Lung (tissue), 12 donors: ENCODE data around the gene LBR. TPM values are rescaled to one million over a fixed set of nuclear protein-coding genes. Genes with fewer than 3 reads are reported as not detected.

Source experiments
- ATAC-seq: fragments of 200-7000 bp; cut with Tn5 transposase; one replicate; pipeline ENCODE4 v1.9.1; 2020; ENCODE audit warnings: moderate number of reproducible peaks; ENCODE audit not compliant: insufficient read depth, low FRiP score
- DNase-seq, 3 donors: peaks; one replicate each; pipeline ENCODE4 v3.0.0-alpha.2; 2013 to 2017
- H3K27ac ChIP-seq, 2 donors: one replicate each; pipeline ENCODE4 v1.5.1; 2013; ENCODE audit warnings: mild to moderate bottlenecking in 2 of 2, moderate library complexity in 2 of 2, control low read depth in 1 of 2, inconsistent platforms in 1 of 2, low read depth in 1 of 2, low read length in 1 of 2
- H3K27me3 ChIP-seq, 3 donors: one replicate each; pipeline ENCODE4 v1.5.1; 2013; ENCODE audit warnings: low read length in 2 of 3; ENCODE audit not compliant: control insufficient read depth in 3 of 3, insufficient read depth in 3 of 3
- H3K36me3 ChIP-seq, 4 donors: one replicate each; pipeline ENCODE4 v1.5.1; 2013; ENCODE audit warnings: low read length in 4 of 4, mild to moderate bottlenecking in 1 of 4, moderate library complexity in 1 of 4; ENCODE audit not compliant: control insufficient read depth in 4 of 4, insufficient read depth in 4 of 4
- H3K4me1 ChIP-seq, 5 donors: one replicate each; pipeline ENCODE4 v1.5.1; 2013; ENCODE audit warnings: low read length in 5 of 5, mild to moderate bottlenecking in 2 of 5, moderate library complexity in 1 of 5; ENCODE audit not compliant: control insufficient read depth in 5 of 5, insufficient read depth in 5 of 5
- H3K4me3 ChIP-seq: one replicate; pipeline ENCODE4 v1.5.1; 2013; ENCODE audit warnings: mild to moderate bottlenecking, control low read depth, moderate library complexity
- H3K9ac ChIP-seq, 2 donors: one replicate each; pipeline ENCODE4 v1.5.1; 2013; ENCODE audit warnings: low read length in 2 of 2, control low read depth in 1 of 2; ENCODE audit not compliant: insufficient read depth in 1 of 2
- H3K9me3 ChIP-seq, 4 donors: one replicate each; pipeline ENCODE4 v1.5.1; 2013; ENCODE audit warnings: low read length in 3 of 4, mild to moderate bottlenecking in 1 of 4, moderate library complexity in 1 of 4; ENCODE audit not compliant: control insufficient read depth in 4 of 4, insufficient read depth in 3 of 4
- WGBS, 2 donors: extraction: QIAGEN DNeasy Blood & Tissue Kit; methylation state at CpG; one replicate each; pipeline ENCODE4 v1.1.7; 2013; 5-methylcytosine and 5-hydroxymethylcytosine counted together
- polyA plus RNA-seq, 2 donors: library from polyadenylated mRNA; stranded (reverse); fragments of 200-250 nt; gene quantifications; one replicate each; pipeline ENCODE4 v1.2.1, GENCODE V29; 2013
- total RNA-seq, 2 donors: library from RNA; depleted of rRNA in 1 of 2; stranded (reverse); fragments of >200 nt in 1 of 2; gene quantifications; one replicate each; pipeline ENCODE4 v1.2.1, GENCODE V29; 2014 to 2021
- TF ChIP-seq, protein P1 (sequence below): IDR thresholded peaks from 2 replicates; pipeline ENCODE4 v1.5.1; 2012; ENCODE audit warnings: mild to moderate bottlenecking; ENCODE audit errors: control extremely low read depth, extremely low read depth
- donor health status: control.
- donor health status: control.
- donor health status: Bipolar disorder and iron deficiency.
- donor health status: healthy.
- donor health status: DM: yes; HTN: yes; CAD: no.

Gene LBR
- total and polyA plus RNA-seq, 4 donors: 16.2 to 76.6 (median 42.1) TPM

DNA sequence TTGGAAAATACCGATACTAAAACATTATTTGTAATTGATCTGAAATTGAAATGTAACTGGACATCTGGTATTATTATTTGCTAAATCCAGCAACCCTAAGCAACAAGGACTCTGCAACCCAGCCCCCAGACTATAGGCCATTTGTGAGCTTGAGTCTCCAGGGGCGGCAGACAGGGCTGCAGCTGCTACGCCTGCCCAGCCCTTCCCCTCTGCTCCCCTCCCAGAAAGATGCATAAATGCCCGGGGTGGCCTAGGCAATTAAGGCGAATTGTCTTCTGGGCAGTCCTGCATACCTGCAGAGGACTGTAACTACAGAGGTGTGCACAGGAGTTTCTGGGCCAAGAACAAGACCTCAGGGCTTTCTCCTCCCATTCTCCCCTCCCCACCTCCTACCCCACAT is 41.2 kb upstream of the LBR start:
- ATAC-seq: no peak
- peaks cover 0 to 12% (median 2%) of the 10 kb centered on the region in 5 donors for H3K4me1 ChIP-seq

DNA sequence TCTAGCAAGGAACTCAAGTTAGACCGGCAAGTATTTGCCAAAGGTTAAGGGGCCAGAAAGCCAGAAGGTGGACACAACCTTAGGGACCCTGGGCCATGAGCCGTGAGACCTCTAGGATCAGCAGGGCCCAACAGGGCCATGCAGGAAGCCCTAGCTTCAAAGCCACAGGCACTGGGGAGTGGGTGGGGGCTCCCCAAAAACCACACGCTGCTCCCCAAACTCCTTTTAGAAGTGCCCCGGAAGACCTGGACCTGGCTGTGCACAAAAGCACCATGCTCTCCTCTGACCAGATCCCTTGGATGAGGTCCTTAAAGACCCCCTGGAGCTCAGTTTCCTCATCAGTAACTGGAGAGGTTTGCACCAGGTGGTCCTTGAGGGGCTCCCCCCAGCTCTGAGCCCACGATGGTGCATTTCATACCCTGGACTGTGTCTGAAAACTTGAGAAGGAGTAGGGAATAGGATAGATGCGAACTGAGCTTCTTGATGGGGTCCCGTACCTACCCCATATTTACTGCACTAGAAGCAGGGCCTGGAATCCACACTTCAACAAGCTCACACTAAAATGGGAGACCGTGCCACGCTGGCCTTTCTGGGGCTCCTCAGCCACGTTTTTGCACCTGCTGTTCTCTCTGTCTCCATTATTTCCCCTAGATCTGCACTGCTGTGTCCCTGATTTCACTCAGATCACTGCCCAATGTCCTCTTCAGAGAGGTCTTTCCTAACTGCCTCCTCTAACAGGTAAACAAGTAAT is 40.6 kb upstream of the LBR start:
- H3K9me3 ChIP-seq: no peaks in the 10 kb centered on the region
- no peaks in the 10 kb centered on the region for H3K27me3 ChIP-seq
- no peak for DNase-seq
- no peak overlapping the region for H3K4me3 ChIP-seq
- no peaks in the 10 kb centered on the region for H3K36me3 ChIP-seq
- H3K9ac ChIP-seq: no peak overlapping the region
- no peak for ATAC-seq
- TF ChIP-seq, protein P1, sequence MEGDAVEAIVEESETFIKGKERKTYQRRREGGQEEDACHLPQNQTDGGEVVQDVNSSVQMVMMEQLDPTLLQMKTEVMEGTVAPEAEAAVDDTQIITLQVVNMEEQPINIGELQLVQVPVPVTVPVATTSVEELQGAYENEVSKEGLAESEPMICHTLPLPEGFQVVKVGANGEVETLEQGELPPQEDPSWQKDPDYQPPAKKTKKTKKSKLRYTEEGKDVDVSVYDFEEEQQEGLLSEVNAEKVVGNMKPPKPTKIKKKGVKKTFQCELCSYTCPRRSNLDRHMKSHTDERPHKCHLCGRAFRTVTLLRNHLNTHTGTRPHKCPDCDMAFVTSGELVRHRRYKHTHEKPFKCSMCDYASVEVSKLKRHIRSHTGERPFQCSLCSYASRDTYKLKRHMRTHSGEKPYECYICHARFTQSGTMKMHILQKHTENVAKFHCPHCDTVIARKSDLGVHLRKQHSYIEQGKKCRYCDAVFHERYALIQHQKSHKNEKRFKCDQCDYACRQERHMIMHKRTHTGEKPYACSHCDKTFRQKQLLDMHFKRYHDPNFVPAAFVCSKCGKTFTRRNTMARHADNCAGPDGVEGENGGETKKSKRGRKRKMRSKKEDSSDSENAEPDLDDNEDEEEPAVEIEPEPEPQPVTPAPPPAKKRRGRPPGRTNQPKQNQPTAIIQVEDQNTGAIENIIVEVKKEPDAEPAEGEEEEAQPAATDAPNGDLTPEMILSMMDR: no peak
- H3K4me1 ChIP-seq: peaks cover 0 to 12% (median 2%) of the 10 kb centered on the region in 5 donors
- peak overlapping the region in 1 of 2 donors; percentile 95 for H3K27ac ChIP-seq
- WGBS, 2 donors: 77 to 82% methylated on average over 10 of the region's 10 CpGs

More for the DNA sequence above, 41.2 kb upstream of the LBR start:
- Histone ChIP-seq H3K9me3 (no peaks in the 10 kb centered on the region), H3K27ac (no peak overlapping the region), H3K9ac (no peak overlapping the region), H3K36me3 (no peaks in the 10 kb centered on the region), H3K27me3 (no peaks in the 10 kb centered on the region), H3K4me3 (no peak overlapping the region)
- 93 to 98% methylated on average over 5 of the region's 5 CpGs for WGBS, 2 donors
- DNase-seq: no peak
- TF ChIP-seq, protein P1: no peak

DNA sequence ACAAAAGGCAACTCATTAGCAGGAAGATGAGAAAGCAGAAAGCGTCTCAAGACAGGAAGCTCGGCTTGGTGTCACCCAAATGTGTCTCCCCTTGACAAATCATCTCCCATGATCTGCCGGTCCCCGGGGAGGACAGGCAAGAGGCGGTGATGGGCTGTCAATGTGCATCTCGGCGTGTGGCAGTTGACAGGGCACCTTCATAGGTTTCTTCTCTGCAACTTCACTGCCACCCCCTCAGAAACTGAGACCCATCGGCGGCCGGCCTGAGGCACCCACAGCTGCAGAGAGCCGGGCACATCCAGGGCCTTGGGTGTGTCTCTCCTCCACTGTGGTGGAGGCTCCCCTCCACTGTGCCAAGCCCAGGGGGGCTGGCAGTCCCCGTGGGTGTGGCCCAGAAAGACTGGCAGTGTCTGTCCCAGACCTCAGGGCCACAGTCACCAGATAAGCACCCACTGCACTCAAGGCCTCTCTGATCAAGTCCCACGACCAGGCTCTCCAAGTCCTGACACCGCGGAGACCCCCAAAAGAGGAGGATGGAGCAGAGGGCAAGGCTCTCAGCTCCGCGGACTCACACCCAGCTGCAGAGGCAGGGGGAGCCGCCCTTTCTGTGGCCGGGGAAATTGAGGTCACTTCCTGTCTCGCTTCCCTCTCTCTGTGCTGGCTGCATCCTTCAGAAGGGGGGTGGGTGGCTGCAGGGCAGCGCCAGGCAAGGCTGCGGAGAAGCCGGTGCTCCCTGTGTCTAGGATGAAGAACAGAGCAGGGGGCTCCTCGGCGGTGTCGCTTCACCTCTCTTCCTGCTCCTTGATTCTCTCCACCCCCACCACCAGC is 39.6 kb upstream of the LBR start:
- Histone ChIP-seq H3K36me3 (no peaks in the 10 kb centered on the region), H3K4me3 (peak overlapping the region; percentile 3), H3K27ac (peak overlapping the region; percentile 58 to 95), H3K4me1 (peaks cover 0 to 20% (median 2%) of the 10 kb centered on the region in 5 donors), H3K27me3 (no peaks in the 10 kb centered on the region), H3K9me3 (no peaks in the 10 kb centered on the region), H3K9ac (no peak overlapping the region)
- DNase-seq (peak; percentile 45 to 74 (median 58)), ATAC-seq (peak; percentile 83)
- TF ChIP-seq, protein P1: no peak
- 14 to 34% methylated on average over 25 to 26 of the region's 26 CpGs for WGBS, 2 donors
